ENCODE results near the gene GAN.
"Not testable (repeated sequence)": the region's sequence is repeated elsewhere in the genome, so short reads cannot be mapped to it uniquely, and the experiment has no call there.

Gene GAN

GRCh38 chr16:81310045-81310644 is 4.6 kb upstream of the GAN start:
- no peak for DNase-seq

- DNase-seq: no peak
These were observed 3.0 kb upstream of the GAN start for GRCh38 chr16:81311762-81312161.

GRCh38 chr16:81313701-81314602 is 810 bp upstream of the GAN start:
- no peak for DNase-seq

GRCh38 chr16:81315271-81316175 is 761 bp downstream of the GAN start:
- peak; percentile 76 for DNase-seq

GRCh38 chr16:81316176-81316496 is 1.4 kb downstream of the GAN start:
- no peak for DNase-seq

- no peak for DNase-seq
These were observed 3.9 kb downstream of the GAN start for GRCh38 chr16:81318711-81319110.

GRCh38 chr16:81319221-81319912 is 4.6 kb downstream of the GAN start:
- no peak for DNase-seq

GRCh38 chr16:81321039-81321438 is 6.3 kb downstream of the GAN start:
- DNase-seq: no peak

- no peak for DNase-seq
These were observed 6.8 kb downstream of the GAN start for GRCh38 chr16:81321536-81321935.

- DNase-seq: no peak
These were observed 10.0 kb downstream of the GAN start for GRCh38 chr16:81324808-81325207.

- no peak for DNase-seq
These were observed 12.2 kb downstream of the GAN start for GRCh38 chr16:81327011-81327410.

GRCh38 chr16:81327447-81328196 is 12.9 kb downstream of the GAN start:
- DNase-seq: no peak

- no peak for DNase-seq
These were observed 15.2 kb downstream of the GAN start for GRCh38 chr16:81329947-81330346.

- DNase-seq: no peak
These were observed 18.6 kb downstream of the GAN start for GRCh38 chr16:81333356-81333755.

GRCh38 chr16:81335669-81336068 is 20.9 kb downstream of the GAN start:
- DNase-seq: no peak

GRCh38 chr16:81337097-81337496 is 22.3 kb downstream of the GAN start:
- DNase-seq: no peak

- not testable (repeated sequence) for DNase-seq
These were observed 30.4 kb downstream of the GAN start for GRCh38 chr16:81345172-81345571.

- DNase-seq: no peak
These were observed 32.7 kb downstream of the GAN start for GRCh38 chr16:81347425-81347824.

GRCh38 chr16:81349608-81350305 is 35.0 kb downstream of the GAN start:
- no peak for DNase-seq

GRCh38 chr16:81350306-81350615 is 35.5 kb downstream of the GAN start:
- no peak for DNase-seq

GRCh38 chr16:81353895-81354294 is 39.1 kb downstream of the GAN start:
- DNase-seq: no peak
